IMR-90 (cell line): ENCODE results near the gene B3GAT1. TPM values are rescaled to one million over a fixed set of nuclear protein-coding genes. Genes with fewer than 3 reads are reported as not detected.

Experiments
- ATAC-seq: fragments of 200-7000 bp; cut with Tn5 transposase; 2 replicates; pipeline ENCODE4 v1.9.1; 2020; ENCODE audit warnings: low read depth, mild to moderate bottlenecking, moderate library complexity
- BruUV-seq: library from RNA; stranded (reverse); fragments of 400-500 nt; replicated peaks from 2 replicates; lab custom pipeline; 2021; lab: Mats Ljungman, UMichigan
- CTCF ChIA-PET: fragments of 300-600 bp; formaldehyde crosslinking; extraction: SDS; loops from one replicate; lab custom pipeline; 2021; ENCODE audit warnings: antibody characterized with exemption; lab: Yijun Ruan, JAX
- POLR2A ChIA-PET: fragments of 300-600 bp; sonication (Branson Sonifier 250); formaldehyde crosslinking; loops from one replicate; lab custom pipeline; 2022; ENCODE audit warnings: antibody characterized with exemption; ENCODE audit not compliant: unreplicated experiment; lab: Charles Lee
- DNase-seq: peaks from one replicate; pipeline ENCODE4 v3.0.0; 2013
- H2AFZ ChIP-seq: replicated peaks from 2 replicates; pipeline ENCODE3; 2013; ENCODE audit warnings: low read length, mild to moderate bottlenecking; ENCODE audit not compliant: poor library complexity
- H2AK5ac ChIP-seq: 2 replicates; pipeline ENCODE4 v1.6.1; 2013; ENCODE audit warnings: low read depth, low read length, inconsistent platforms
- H2AK9ac ChIP-seq: replicated peaks from 2 replicates; pipeline ENCODE3; 2013; ENCODE audit warnings: mild to moderate bottlenecking, low read depth, low read length, moderate library complexity; ENCODE audit not compliant: poor library complexity
- H2BK120ac ChIP-seq: 2 replicates; pipeline ENCODE4 v1.6.1; 2013; ENCODE audit warnings: low read depth, low read length, inconsistent platforms
- H2BK15ac ChIP-seq: 3 replicates; pipeline ENCODE4 v1.6.1; 2013; ENCODE audit warnings: low read depth, low read length, inconsistent platforms
- H2BK20ac ChIP-seq: 2 replicates; pipeline ENCODE4 v1.6.1; 2013; ENCODE audit warnings: low read depth, mild to moderate bottlenecking, inconsistent platforms, low read length, moderate library complexity
- H2BK5ac ChIP-seq: 2 replicates; pipeline ENCODE4 v1.6.1; 2013; ENCODE audit warnings: mild to moderate bottlenecking, low read depth, low read length, inconsistent platforms; ENCODE audit not compliant: poor library complexity, severe bottlenecking
- H3K14ac ChIP-seq: replicated peaks from 2 replicates; pipeline ENCODE4 v1.6.1; 2013; ENCODE audit warnings: low read depth, low read length, inconsistent platforms
- H3K18ac ChIP-seq: 2 replicates; pipeline ENCODE4 v1.6.1; 2013; ENCODE audit warnings: low read depth, low read length, control low read depth
- H3K23ac ChIP-seq: 2 replicates; pipeline ENCODE4 v1.6.1; 2013; ENCODE audit warnings: low read depth, low read length, inconsistent platforms
- H3K27ac ChIP-seq: 2 replicates; pipeline ENCODE4 v1.5.1; 2013; ENCODE audit warnings: mild to moderate bottlenecking, control low read depth, low read length; ENCODE audit not compliant: insufficient read depth
- H3K27me3 ChIP-seq: 2 replicates; pipeline ENCODE4 v1.6.1; 2013; ENCODE audit warnings: low read length; ENCODE audit not compliant: control insufficient read depth, insufficient read depth
- H3K36me3 ChIP-seq: 2 replicates; pipeline ENCODE4 v1.6.1; 2013; ENCODE audit warnings: low read length, mixed read lengths; ENCODE audit not compliant: control insufficient read depth, insufficient read depth
- H3K4ac ChIP-seq: 2 replicates; pipeline ENCODE4 v1.6.1; 2013; ENCODE audit warnings: low read depth, low read length, inconsistent platforms
- H3K4me1 ChIP-seq: 2 replicates; pipeline ENCODE4 v1.6.1; 2013; ENCODE audit warnings: low read length, mixed read lengths; ENCODE audit not compliant: control insufficient read depth, insufficient read depth
- H3K4me2 ChIP-seq: 2 replicates; pipeline ENCODE4 v1.6.1; 2013; ENCODE audit warnings: low read depth, mild to moderate bottlenecking, control low read depth, low read length, moderate library complexity
- H3K4me3 ChIP-seq: 2 replicates; pipeline ENCODE4 v1.5.1; 2013; ENCODE audit warnings: low read depth, mild to moderate bottlenecking, control low read depth, low read length, moderate library complexity; ENCODE audit not compliant: insufficient read depth
- H3K56ac ChIP-seq: 2 replicates; pipeline ENCODE4 v1.6.1; 2013; ENCODE audit warnings: low read length, inconsistent platforms; ENCODE audit not compliant: insufficient read depth; ENCODE audit errors: extremely low read depth
- H3K79me1 ChIP-seq, 2 experiments: 2 replicates each; pipeline ENCODE4 v1.6.1; 2013; ENCODE audit warnings: low read length in 2 of 2, inconsistent platforms in 1 of 2, low read depth in 1 of 2
- H3K9ac ChIP-seq: 2 replicates; pipeline ENCODE4 v1.6.1; 2013; ENCODE audit warnings: low read depth, low read length, control low read depth
- H3K9me1 ChIP-seq: 2 replicates; pipeline ENCODE4 v1.6.1; 2013; ENCODE audit warnings: low read length, inconsistent platforms; ENCODE audit not compliant: insufficient read depth
- H3K9me3 ChIP-seq: 2 replicates; pipeline ENCODE4 v1.6.1; 2013; ENCODE audit warnings: low read length; ENCODE audit not compliant: control insufficient read depth, insufficient read depth
- H4K20me1 ChIP-seq: 2 replicates; pipeline ENCODE4 v1.6.1; 2013; ENCODE audit warnings: low read length, inconsistent platforms; ENCODE audit not compliant: insufficient read depth
- H4K5ac ChIP-seq: 2 replicates; pipeline ENCODE4 v1.6.1; 2013; ENCODE audit warnings: mild to moderate bottlenecking, low read depth, low read length, control low read depth
- H4K8ac ChIP-seq, 2 experiments: 2 replicates each; pipeline ENCODE4 v1.6.1; 2013; ENCODE audit warnings: low read depth in 2 of 2, low read length in 2 of 2, control low read depth in 1 of 2, inconsistent platforms in 1 of 2
- H4K91ac ChIP-seq: 2 replicates; pipeline ENCODE4 v1.6.1; 2013; ENCODE audit warnings: low read depth, low read length, inconsistent platforms; ENCODE audit not compliant: insufficient read depth
- BHLHE40 ChIP-seq: fragments of 150-350 bp; IDR thresholded peaks from 2 replicates; pipeline ENCODE4 v1.6.1; 2016; ENCODE audit warnings: mild to moderate bottlenecking, low read depth, low read length
- CEBPB ChIP-seq: IDR thresholded peaks from 2 replicates; pipeline ENCODE4 v1.6.1; 2012; ENCODE audit warnings: low read depth, low read length, improper control_type of control experiment
- CHD1 ChIP-seq: IDR thresholded peaks from 2 replicates; pipeline ENCODE4 v1.6.1; 2012; ENCODE audit warnings: low read depth, low read length, improper control_type of control experiment
- FOS ChIP-seq: fragments of 150-350 bp; IDR thresholded peaks from 2 replicates; pipeline ENCODE4 v1.6.1; 2016; ENCODE audit warnings: low read depth, low read length
- MAFK ChIP-seq: IDR thresholded peaks from 2 replicates; pipeline ENCODE4 v1.6.1; 2012; ENCODE audit warnings: low read depth, low read length, improper control_type of control experiment
- MAZ ChIP-seq: IDR thresholded peaks from 2 replicates; pipeline ENCODE4 v1.6.1; 2012; ENCODE audit warnings: low read depth, mild to moderate bottlenecking, low read length, improper control_type of control experiment, moderate library complexity, borderline replicate concordance
- MXI1 ChIP-seq: IDR thresholded peaks from 2 replicates; pipeline ENCODE4 v1.6.1; 2012; ENCODE audit warnings: low read depth, mild to moderate bottlenecking, low read length, moderate library complexity, borderline replicate concordance
- NFE2L2 ChIP-seq: fragments of 150-350 bp; IDR thresholded peaks from 2 replicates; pipeline ENCODE4 v1.6.1; 2016; ENCODE audit warnings: low read depth, mild to moderate bottlenecking, low read length
- RAD21 ChIP-seq: IDR thresholded peaks from 2 replicates; pipeline ENCODE4 v1.6.1; 2012; ENCODE audit warnings: low read length, improper control_type of control experiment
- RCOR1 ChIP-seq: IDR thresholded peaks from 2 replicates; pipeline ENCODE4 v1.6.1; 2012; ENCODE audit warnings: mild to moderate bottlenecking, low read length, improper control_type of control experiment; ENCODE audit not compliant: insufficient replicate concordance
- RFX5 ChIP-seq: IDR thresholded peaks from 2 replicates; pipeline ENCODE4 v1.8.0; 2012; ENCODE audit warnings: low read depth, mild to moderate bottlenecking, low read length, moderate library complexity
- SMC3 ChIP-seq: fragments of 150-350 bp; IDR thresholded peaks from 2 replicates; pipeline ENCODE4 v1.6.1; 2016; ENCODE audit warnings: low read depth, mild to moderate bottlenecking, antibody characterized with exemption, low read length, moderate library complexity
- WGBS, 2 experiments: methylation state at CpG; one replicate each; pipeline versions ENCODE4 v1.1.5 to v1.1.7; 2013; ENCODE audit warnings: missing lambda C conversion rate in 2 of 2; ENCODE audit not compliant: insufficient read length in 1 of 2; ENCODE audit errors: extremely low coverage in 2 of 2; 5-methylcytosine and 5-hydroxymethylcytosine counted together
- dilution Hi-C: fragments of 300-500 bp; cut with HindIII; formaldehyde crosslinking; loops from one replicate; pipeline ENCODE4 v1.14.3; 2018; ENCODE audit warnings: low sequenced_read_pairs; ENCODE audit not compliant: unreplicated experiment
- in situ Hi-C: fragments of 300-500 bp; cut with MboI; formaldehyde crosslinking; loops from 3 replicates; pipeline ENCODE4 v1.14.3; 2019; ENCODE audit warnings: low sequenced_read_pairs, inconsistent platforms, mixed read lengths
- intact Hi-C: fragments of 100-400 bp; cut with micrococcal nuclease; formaldehyde crosslinking; loops from 2 replicates; pipeline ENCODE4 v1.10.0; 2022
- polyA plus RNA-seq, 3 experiments: library from polyadenylated mRNA; depleted of rRNA; stranded (reverse); fragments of >200 nt; gene quantifications; 2 replicates each; pipeline ENCODE4 v1.2.3, GENCODE V29; 2012; ENCODE audit warnings: low replicate concordance in 1 of 3
- total RNA-seq: library from RNA; depleted of rRNA; stranded (reverse); fragments of >200 nt; gene quantifications from 2 replicates; pipeline ENCODE4 v1.2.3, GENCODE V29; 2012
- TF ChIP-seq, protein P1 (sequence below): fragments of 150-350 bp; IDR thresholded peaks from 2 replicates; pipeline ENCODE4 v1.6.1; 2016; ENCODE audit warnings: low read depth, mild to moderate bottlenecking, low read length, moderate library complexity, borderline replicate concordance
- TF ChIP-seq, protein P2 (sequence below): conservative IDR thresholded peaks from 2 replicates; pipeline ENCODE4 v1.5.1; 2012; ENCODE audit warnings: mild to moderate bottlenecking, low read depth, low read length, improper control_type of control experiment

Gene B3GAT1
- total and polyA plus RNA-seq, 2 of the 4 experiments (the other 2 are of a cell fraction) = not detected

- no peaks in the 10 kb centered on the region for H3K79me1 ChIP-seq
- no peak overlapping the region for H3K4me2 ChIP-seq
- H2BK120ac ChIP-seq = no peak overlapping the region
- H3K27me3 ChIP-seq = no peaks in the 10 kb centered on the region
- no peaks in the 10 kb centered on the region for H3K4me1 ChIP-seq
- H3K14ac ChIP-seq = no peak overlapping the region
- no peak overlapping the region for H2BK15ac ChIP-seq
- TF ChIP-seq CHD1 (no peak), SMC3 (no peak), MXI1 (no peak), RAD21 (no peak), RCOR1 (no peak), CEBPB (no peak), MAZ (no peak), RFX5 (no peak), FOS (no peak), NFE2L2 (no peak), BHLHE40 (no peak), MAFK (no peak)
- TF ChIP-seq, protein P1, sequence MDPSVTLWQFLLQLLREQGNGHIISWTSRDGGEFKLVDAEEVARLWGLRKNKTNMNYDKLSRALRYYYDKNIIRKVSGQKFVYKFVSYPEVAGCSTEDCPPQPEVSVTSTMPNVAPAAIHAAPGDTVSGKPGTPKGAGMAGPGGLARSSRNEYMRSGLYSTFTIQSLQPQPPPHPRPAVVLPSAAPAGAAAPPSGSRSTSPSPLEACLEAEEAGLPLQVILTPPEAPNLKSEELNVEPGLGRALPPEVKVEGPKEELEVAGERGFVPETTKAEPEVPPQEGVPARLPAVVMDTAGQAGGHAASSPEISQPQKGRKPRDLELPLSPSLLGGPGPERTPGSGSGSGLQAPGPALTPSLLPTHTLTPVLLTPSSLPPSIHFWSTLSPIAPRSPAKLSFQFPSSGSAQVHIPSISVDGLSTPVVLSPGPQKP = no peak
- TF ChIP-seq, protein P2, sequence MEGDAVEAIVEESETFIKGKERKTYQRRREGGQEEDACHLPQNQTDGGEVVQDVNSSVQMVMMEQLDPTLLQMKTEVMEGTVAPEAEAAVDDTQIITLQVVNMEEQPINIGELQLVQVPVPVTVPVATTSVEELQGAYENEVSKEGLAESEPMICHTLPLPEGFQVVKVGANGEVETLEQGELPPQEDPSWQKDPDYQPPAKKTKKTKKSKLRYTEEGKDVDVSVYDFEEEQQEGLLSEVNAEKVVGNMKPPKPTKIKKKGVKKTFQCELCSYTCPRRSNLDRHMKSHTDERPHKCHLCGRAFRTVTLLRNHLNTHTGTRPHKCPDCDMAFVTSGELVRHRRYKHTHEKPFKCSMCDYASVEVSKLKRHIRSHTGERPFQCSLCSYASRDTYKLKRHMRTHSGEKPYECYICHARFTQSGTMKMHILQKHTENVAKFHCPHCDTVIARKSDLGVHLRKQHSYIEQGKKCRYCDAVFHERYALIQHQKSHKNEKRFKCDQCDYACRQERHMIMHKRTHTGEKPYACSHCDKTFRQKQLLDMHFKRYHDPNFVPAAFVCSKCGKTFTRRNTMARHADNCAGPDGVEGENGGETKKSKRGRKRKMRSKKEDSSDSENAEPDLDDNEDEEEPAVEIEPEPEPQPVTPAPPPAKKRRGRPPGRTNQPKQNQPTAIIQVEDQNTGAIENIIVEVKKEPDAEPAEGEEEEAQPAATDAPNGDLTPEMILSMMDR = no peak
- dilution Hi-C loops (no loop called here), in situ Hi-C loops (no loop called here), intact Hi-C loops (no loop called here)
- H4K5ac ChIP-seq = no peak overlapping the region
- H3K18ac ChIP-seq = no peak overlapping the region
- H2AK9ac ChIP-seq = no peak overlapping the region
- H3K9me3 ChIP-seq = peaks cover 47% of the 10 kb centered on the region
- H4K8ac ChIP-seq = no peak overlapping the region
- no peak overlapping the region for H3K56ac ChIP-seq
- H4K91ac ChIP-seq = no peak overlapping the region
- no peak overlapping the region for H2AFZ ChIP-seq
- H2BK5ac ChIP-seq = no peak overlapping the region
- H3K9ac ChIP-seq = no peak overlapping the region
- DNase-seq (no peak), ATAC-seq (no peak)
- CTCF ChIA-PET = no interaction called here
- H3K4me3 ChIP-seq = no peak overlapping the region
- H3K23ac ChIP-seq = no peak overlapping the region
- no TSS peak for BruUV-seq
- H2BK20ac ChIP-seq = no peak overlapping the region
- 20% methylated on average over 1 of the region's 14 CpGs; no CpG with 5 or more reads in 1 of the 2 experiments for WGBS, 2 experiments
- no peaks in the 10 kb centered on the region for H3K36me3 ChIP-seq
- H3K27ac ChIP-seq = no peak overlapping the region
- no peak overlapping the region for H2AK5ac ChIP-seq
- no peaks in the 10 kb centered on the region for H4K20me1 ChIP-seq
- POLR2A ChIA-PET = no interaction called here
- no peak overlapping the region for H3K4ac ChIP-seq
- H3K9me1 ChIP-seq = no peaks in the 10 kb centered on the region
Measured at GRCh38 chr11:134373591-134374052, 38.4 kb downstream of the B3GAT1 start.
